Measurements from ENCODE around the gene GIMAP2.

DNA sequence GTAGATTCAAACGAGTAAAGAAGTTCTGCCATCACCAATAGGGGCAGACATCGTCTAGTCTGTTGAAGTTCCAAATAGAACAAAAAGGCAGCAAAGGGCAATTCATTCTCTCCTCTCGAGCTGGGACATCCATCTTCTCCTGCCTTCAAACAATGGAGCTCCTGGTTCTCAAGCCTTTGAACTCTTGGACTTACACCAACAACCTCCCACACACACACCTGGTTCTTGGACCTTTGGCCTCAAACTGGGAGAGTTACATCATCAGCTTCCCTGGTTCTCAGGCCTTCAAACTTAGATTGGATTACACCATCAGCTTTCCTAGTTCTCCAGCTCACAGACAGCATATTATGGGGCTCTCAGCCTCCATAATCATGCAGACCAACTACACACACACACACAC is 41.9 kb downstream of the GIMAP2 start:
- TF ChIP-seq CTCF (IDR thresholded peaks at IDR 0.05) (no peak), POLR2A (IDR thresholded peaks at IDR 0.05) (no peak)
